Dermis microvascular lymphatic vessel endothelial cell (primary cell): ENCODE data around the gene ERP29. TPM values are rescaled to one million over a fixed set of nuclear protein-coding genes. Genes with fewer than 3 reads are reported as not detected.
"Not testable (repeated sequence)": the region's sequence is repeated elsewhere in the genome, so short reads cannot be mapped to it uniquely, and the experiment has no call there.

Experiments used
- DNase-seq, 2 donors: peaks; one replicate each; pipeline versions ENCODE4 v3.0.0 to v3.0.0-alpha.2; 2010; ENCODE audit warnings: low read depth in 2 of 2
- total RNA-seq: library from RNA; depleted of rRNA; stranded (reverse); fragments of >200 nt; gene quantifications from 2 replicates; pipeline ENCODE4 v1.2.1, GENCODE V29; 2014

ERP29 gene
- 71.8 and 76.3 TPM in 2 replicates for total RNA-seq

GRCh38 chr12:112012775-112013600, at the start of gene ERP29, which contains the start of gene TMEM116:
TSS of gene ERP29 (plus strand) at chr12:112013426. CDS start at chr12:112013466, 40 bp downstream.
TSS of gene TMEM116 (minus strand) at chr12:112013165. CDS start at chr12:112005270, 7,895 bp downstream.
- peak; percentile 95 to 99 for DNase-seq

- no peak for DNase-seq
Observed at GRCh38 chr12:111964935-111965334, 48.3 kb upstream of the ERP29 start.

- no peak for DNase-seq
Observed at GRCh38 chr12:111971800-111972199, 41.4 kb upstream of the ERP29 start.

- no peak for DNase-seq
Observed at GRCh38 chr12:111975161-111975931, 37.9 kb upstream of the ERP29 start.

GRCh38 chr12:111976291-111976690, 36.9 kb upstream of the ERP29 start:
- no peak for DNase-seq

GRCh38 chr12:111976860-111977259, 36.4 kb upstream of the ERP29 start:
- DNase-seq: no peak

GRCh38 chr12:111978545-111978944, 34.7 kb upstream of the ERP29 start:
- no peak for DNase-seq

- no peak for DNase-seq
Observed at GRCh38 chr12:111980598-111980997, 32.6 kb upstream of the ERP29 start.

- DNase-seq: no peak
Observed at GRCh38 chr12:111981987-111982386, 31.2 kb upstream of the ERP29 start.

- DNase-seq: no peak
Observed at GRCh38 chr12:111984820-111985219, 28.4 kb upstream of the ERP29 start.

GRCh38 chr12:111991535-111991934, 21.7 kb upstream of the ERP29 start:
- no peak for DNase-seq

- DNase-seq: no peak
Observed at GRCh38 chr12:111991946-111992345, 21.3 kb upstream of the ERP29 start.

- DNase-seq: no peak
Observed at GRCh38 chr12:111992464-111992863, 20.8 kb upstream of the ERP29 start.

- no peak for DNase-seq
Observed at GRCh38 chr12:111993292-111994150, 19.7 kb upstream of the ERP29 start.

- DNase-seq: not testable (repeated sequence)
Observed at GRCh38 chr12:111994211-111995111, 18.8 kb upstream of the ERP29 start.

GRCh38 chr12:111995782-111996480, 17.3 kb upstream of the ERP29 start:
- DNase-seq: no peak

- no peak for DNase-seq
Observed at GRCh38 chr12:111997300-111997699, 15.9 kb upstream of the ERP29 start.

- no peak for DNase-seq
Observed at GRCh38 chr12:111998015-111998414, 15.2 kb upstream of the ERP29 start.

- not testable (repeated sequence) for DNase-seq
Observed at GRCh38 chr12:111999129-111999528, 14.1 kb upstream of the ERP29 start.

- no peak for DNase-seq
Observed at GRCh38 chr12:112000820-112001219, 12.4 kb upstream of the ERP29 start.
